GM12878 (cell line): ENCODE results near the gene DCDC1. TPM values are rescaled to one million over a fixed set of nuclear protein-coding genes. Genes with fewer than 3 reads are reported as not detected.

Experiments
- ATAC-seq: fragments of 200-7000 bp; cut with Tn5 transposase; 3 replicates; pipeline ENCODE4 v1.9.1; 2020; ENCODE audit warnings: mild to moderate bottlenecking, moderate library complexity
- BruUV-seq: library from RNA; stranded (reverse); fragments of 400-500 nt; replicated peaks from 2 replicates; lab custom pipeline; 2021; lab: Mats Ljungman, UMichigan
- CTCF ChIA-PET: fragments of 300-600 bp; sonication (Branson Sonifier 250); formaldehyde crosslinking; extraction: SDS; loops from one replicate; lab custom pipeline; 2021; ENCODE audit warnings: inconsistent platforms; lab: Yijun Ruan, JAX
- POLR2A ChIA-PET: fragments of 350-600 bp; formaldehyde crosslinking; extraction: SDS; loops from one replicate; lab custom pipeline; 2021; ENCODE audit warnings: inconsistent platforms; lab: Charles Lee
- RAD21 ChIA-PET: fragments of 300-600 bp; sonication (Branson Sonifier 250); formaldehyde crosslinking; loops from one replicate; lab custom pipeline; 2023; ENCODE audit warnings: antibody characterized with exemption; ENCODE audit not compliant: unreplicated experiment; lab: Charles Lee
- SMC1A ChIA-PET: fragments of 300-600 bp; sonication (Branson Sonifier 250); formaldehyde crosslinking; loops from one replicate; lab custom pipeline; 2023; ENCODE audit not compliant: unreplicated experiment, uncharacterized antibody; lab: Charles Lee
- DNase-seq: peaks from one replicate; pipeline ENCODE4 v3.0.0-alpha.2; 2011; ENCODE audit warnings: low read depth, low spot score
- FAIRE-seq: peaks from 3 replicates; lab custom pipeline; 2011; peaks lifted over from hg19 to GRCh38; lab: Jason Lieb, UNC
- H2AFZ ChIP-seq: 2 replicates; pipeline ENCODE4 v1.6.0; 2011; ENCODE audit warnings: low read depth, low read length, control low read depth; ENCODE audit not compliant: control insufficient read depth
- H3K27ac ChIP-seq: 2 replicates; pipeline ENCODE4 v1.5.1; 2011; ENCODE audit warnings: control low read depth; ENCODE audit not compliant: control insufficient read depth, insufficient read depth
- H3K27me3 ChIP-seq, 2 experiments: replicated peaks in 1 of 2; 2 replicates each; pipeline versions ENCODE4 v1.6.0 to v1.6.1; 2011; ENCODE audit warnings: low read length in 1 of 2; ENCODE audit not compliant: control insufficient read depth in 2 of 2, insufficient read depth in 2 of 2
- H3K36me3 ChIP-seq, 2 experiments: 2 replicates each; pipeline ENCODE4 v1.5.1; 2011; ENCODE audit warnings: low read length in 1 of 2; ENCODE audit not compliant: control insufficient read depth in 2 of 2, insufficient read depth in 2 of 2
- H3K4me1 ChIP-seq: 2 replicates; pipeline ENCODE4 v1.6.1; 2011; ENCODE audit warnings: mild to moderate bottlenecking, low read length, moderate library complexity, mixed read lengths; ENCODE audit not compliant: control insufficient read depth, insufficient read depth
- H3K4me2 ChIP-seq: 2 replicates; pipeline ENCODE4 v1.6.0; 2011; ENCODE audit warnings: control low read depth; ENCODE audit not compliant: control insufficient read depth, insufficient read depth
- H3K4me3 ChIP-seq: fragments of 200-600 bp; sonication (generic); 2 replicates; pipeline ENCODE4 v1.5.1; 2016
- H3K79me2 ChIP-seq: 2 replicates; pipeline ENCODE4 v1.6.0; 2011; ENCODE audit warnings: low read length; ENCODE audit not compliant: control insufficient read depth, insufficient read depth
- H3K9ac ChIP-seq: 2 replicates; pipeline ENCODE4 v1.8.0; 2011; ENCODE audit warnings: low read length, control low read depth, mixed read lengths; ENCODE audit not compliant: control insufficient read depth, insufficient read depth
- H3K9me3 ChIP-seq: replicated peaks from 3 replicates; pipeline ENCODE4 v1.5.1; 2011; ENCODE audit warnings: mild to moderate bottlenecking, low read length; ENCODE audit not compliant: control insufficient read depth, insufficient read depth
- H4K20me1 ChIP-seq: 2 replicates; pipeline ENCODE4 v1.6.0; 2011; ENCODE audit not compliant: control insufficient read depth, insufficient read depth
- CHD1 ChIP-seq: IDR thresholded peaks from 2 replicates; pipeline ENCODE4 v1.6.1; 2012; ENCODE audit warnings: low read depth, low read length, improper control_type of control experiment
- EGR1 ChIP-seq, 2 experiments: IDR thresholded peaks; 1 replicate in 1 of 2; 2 replicates in 1 of 2; pipeline ENCODE4 v1.6.1; 2011 to 2012; ENCODE audit warnings: low read depth in 2 of 2, low read length in 2 of 2, borderline replicate concordance in 1 of 2, mild to moderate bottlenecking in 1 of 2, moderate library complexity in 1 of 2
- EZH2 ChIP-seq: IDR thresholded peaks from 2 replicates; pipeline ENCODE4 v1.6.1; 2012; ENCODE audit warnings: low read depth, mild to moderate bottlenecking, control low read depth, inconsistent platforms, low read length, borderline replicate concordance; ENCODE audit not compliant: control insufficient read depth
- MXI1 ChIP-seq: fragments of 150-350 bp; IDR thresholded peaks from 2 replicates; pipeline ENCODE4 v1.6.1; 2011; ENCODE audit warnings: low read depth, mild to moderate bottlenecking, inconsistent platforms, low read length, improper control_type of control experiment
- SREBF2 ChIP-seq: IDR thresholded peaks from 2 replicates; pipeline ENCODE4 v1.6.1; 2012; ENCODE audit warnings: mild to moderate bottlenecking, low read length
- ZNF217 ChIP-seq: fragments of 450-650 bp; IDR thresholded peaks from 2 replicates; pipeline ENCODE4 v1.6.1; 2017; ENCODE audit warnings: antibody characterized with exemption, mild to moderate bottlenecking
- WGBS: methylation state at CpG from one replicate; pipeline ENCODE4 v1.1.6; 2016; ENCODE audit warnings: low lambda C conversion rate; ENCODE audit not compliant: insufficient replicate concordance, insufficient coverage; ENCODE audit errors: missing lambda C conversion rate; 5-methylcytosine and 5-hydroxymethylcytosine counted together
- in situ Hi-C: fragments of 300-500 bp; cut with MboI; formaldehyde crosslinking; loops from 9 replicates; pipeline ENCODE4 v1.14.3; 2018; ENCODE audit warnings: mixed read lengths
- intact Hi-C: fragments of 100-400 bp; cut with micrococcal nuclease; formaldehyde crosslinking; loops from one replicate; pipeline ENCODE4 v1.14.2; 2022; ENCODE audit not compliant: unreplicated experiment
- polyA plus RNA-seq, 11 experiments: library from polyadenylated mRNA; depleted of rRNA in 4 of 11; unstranded in 6 of 11; stranded (reverse) in 5 of 11; fragments of >200 nt; fragmentation: Nextera tagmentation in 4 of 11; fragmentation: Illumina TruSeq in 1 of 11; extraction: Ambion mirVana in 4 of 11; extraction: Trizol in 1 of 11; gene quantifications; 1 replicate in 1 of 11; 2 replicates in 10 of 11; pipeline versions ENCODE4 v1.2.1 to v1.2.3, GENCODE V29; 2011 to 2016; ENCODE audit warnings: inconsistent platforms in 2 of 11, missing spikeins in 2 of 11, low read depth in 1 of 11
- total RNA-seq, 4 experiments: library from RNA; depleted of rRNA in 3 of 4; stranded (reverse); fragments of >200 nt in 3 of 4; fragmentation: Illumina TruSeq in 1 of 4; extraction: Trizol in 1 of 4; gene quantifications; 2 replicates each; pipeline versions ENCODE4 v1.2.1 to v1.2.3, GENCODE V29; 2013 to 2021
- TF ChIP-seq, protein P1 (sequence below): fragments of 450-650 bp; IDR thresholded peaks from 2 replicates; pipeline ENCODE4 v1.6.1; 2017; ENCODE audit warnings: low read depth, mild to moderate bottlenecking, moderate library complexity

DCDC1 gene
- total and polyA plus RNA-seq, 10 of the 15 experiments (the other 5 are each of a cell fraction or from before 2014, with no cell fraction given) = not detected

DNA sequence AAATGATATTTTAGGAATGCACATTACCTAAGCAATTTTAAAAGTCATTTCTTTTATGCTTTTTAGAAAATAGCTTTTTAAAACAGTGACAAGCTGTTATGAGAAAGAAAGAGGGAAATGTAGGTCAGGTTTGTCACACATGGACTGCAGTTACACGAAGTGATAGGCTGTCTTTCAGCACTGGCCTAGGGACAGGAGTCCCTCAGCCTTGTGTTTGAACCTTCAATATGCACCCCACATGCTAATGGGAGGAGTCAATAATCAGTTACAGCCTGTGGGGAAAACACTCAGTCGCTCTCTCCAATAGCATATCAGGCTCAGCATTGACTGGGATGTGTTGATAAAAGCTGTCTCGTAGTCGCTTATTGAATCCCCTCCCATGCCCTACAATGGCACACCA, 45.9 kb upstream of the DCDC1 start:
- Histone ChIP-seq H3K4me2 (no peak overlapping the region), H4K20me1 (no peaks in the 10 kb centered on the region), H3K4me3 (no peak overlapping the region), H3K9ac (no peak overlapping the region), H3K79me2 (no peaks in the 10 kb centered on the region), H3K27ac (no peak overlapping the region), H2AFZ (no peak overlapping the region), H3K27me3 (no peaks in the 10 kb centered on the region), H3K9me3 (no peaks in the 10 kb centered on the region)
- ATAC-seq (no peak), FAIRE-seq (no peak)
- WGBS = 86% methylated on average over 4 of the region's 4 CpGs
- intact Hi-C loops = no loop called here
- BruUV-seq = no TSS peak
- SMC1A ChIA-PET = no interaction called here
- no peak for TF ChIP-seq MXI1
- TF ChIP-seq, protein P1, sequence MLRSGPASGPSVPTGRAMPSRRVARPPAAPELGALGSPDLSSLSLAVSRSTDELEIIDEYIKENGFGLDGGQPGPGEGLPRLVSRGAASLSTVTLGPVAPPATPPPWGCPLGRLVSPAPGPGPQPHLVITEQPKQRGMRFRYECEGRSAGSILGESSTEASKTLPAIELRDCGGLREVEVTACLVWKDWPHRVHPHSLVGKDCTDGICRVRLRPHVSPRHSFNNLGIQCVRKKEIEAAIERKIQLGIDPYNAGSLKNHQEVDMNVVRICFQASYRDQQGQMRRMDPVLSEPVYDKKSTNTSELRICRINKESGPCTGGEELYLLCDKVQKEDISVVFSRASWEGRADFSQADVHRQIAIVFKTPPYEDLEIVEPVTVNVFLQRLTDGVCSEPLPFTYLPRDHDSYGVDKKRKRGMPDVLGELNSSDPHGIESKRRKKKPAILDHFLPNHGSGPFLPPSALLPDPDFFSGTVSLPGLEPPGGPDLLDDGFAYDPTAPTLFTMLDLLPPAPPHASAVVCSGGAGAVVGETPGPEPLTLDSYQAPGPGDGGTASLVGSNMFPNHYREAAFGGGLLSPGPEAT = no peak
- no peak for TF ChIP-seq EGR1 (IDR thresholded peaks at IDR 0.05; ENCODE audit: borderline replicate concordance in 1 of 2, low read depth in 2 of 2, low read length in 2 of 2)
- no peak for TF ChIP-seq CHD1
- TF ChIP-seq ZNF217 = no peak
- TF ChIP-seq SREBF2 = no peak
- no peak for TF ChIP-seq EZH2
- TF ChIP-seq, all 136 proteins: peak for 0
- POLR2A ChIA-PET = no interaction called here
- Histone ChIP-seq H3K36me3 (no peaks in the 10 kb centered on the region; a peak in 2 of 4 replicates), H3K4me1 (no peaks in the 10 kb centered on the region)
- DNase-seq = no peak
- in situ Hi-C loops = no loop called here
- RAD21 ChIA-PET = no interaction called here
- CTCF ChIA-PET = no interaction called here
